A673 (cell line): ENCODE data around the gene RMI2. TPM values are rescaled to one million over a fixed set of nuclear protein-coding genes. Genes with fewer than 3 reads are reported as not detected.

Source experiments
- BruUV-seq: library from RNA; stranded (reverse); fragments of 400-500 nt; replicated peaks from 2 replicates; lab custom pipeline; 2021; lab: Mats Ljungman, UMichigan
- CTCF ChIA-PET: fragments of 300-600 bp; sonication (Branson Sonifier 250); formaldehyde crosslinking; loops from one replicate; lab custom pipeline; 2022; ENCODE audit warnings: antibody characterized with exemption; lab: Charles Lee
- POLR2A ChIA-PET: fragments of 300-600 bp; sonication (Branson Sonifier 250); formaldehyde crosslinking; loops from one replicate; lab custom pipeline; 2022; ENCODE audit warnings: antibody characterized with exemption; ENCODE audit not compliant: low non-redundant PET; lab: Charles Lee
- DNase-seq: peaks from one replicate; pipeline ENCODE4 v3.0.0-alpha.2; 2015; ENCODE audit warnings: low spot score
- H3K27ac ChIP-seq: fragments of 200-600 bp; sonication (generic); 2 replicates; pipeline ENCODE4 v1.5.1; 2016; ENCODE audit warnings: mixed run types, low read depth, mild to moderate bottlenecking, mixed read lengths, antibody characterized with exemption, low read length; ENCODE audit not compliant: poor library complexity, severe bottlenecking
- H3K27me3 ChIP-seq: fragments of 200-600 bp; sonication (generic); replicated peaks from 2 replicates; pipeline ENCODE4 v1.6.1; 2017; ENCODE audit warnings: mixed run types, low read depth, mild to moderate bottlenecking, mixed read lengths, antibody characterized with exemption, low read length; ENCODE audit not compliant: insufficient read depth, poor library complexity
- H3K36me3 ChIP-seq: fragments of 200-600 bp; sonication (generic); 2 replicates; pipeline ENCODE4 v1.6.1; 2016; ENCODE audit warnings: mixed run types, mild to moderate bottlenecking, mixed read lengths, antibody characterized with exemption, low read length; ENCODE audit not compliant: insufficient read depth, poor library complexity, severe bottlenecking
- H3K4me1 ChIP-seq: fragments of 200-600 bp; sonication (generic); 2 replicates; pipeline ENCODE4 v1.6.1; 2017; ENCODE audit warnings: mixed run types, mild to moderate bottlenecking, mixed read lengths, antibody characterized with exemption, low read length; ENCODE audit not compliant: insufficient read depth, poor library complexity, severe bottlenecking
- H3K4me3 ChIP-seq: fragments of 200-600 bp; sonication (generic); 2 replicates; pipeline ENCODE4 v1.5.1; 2016; ENCODE audit warnings: low read depth, mixed run types, mild to moderate bottlenecking, mixed read lengths, low read length; ENCODE audit not compliant: poor library complexity, severe bottlenecking
- H3K9me3 ChIP-seq: fragments of 200-600 bp; sonication (generic); 2 replicates; pipeline ENCODE4 v1.6.1; 2016; ENCODE audit warnings: mixed run types, low read depth, mild to moderate bottlenecking, mixed read lengths, antibody characterized with exemption, low read length; ENCODE audit not compliant: poor library complexity, severe bottlenecking
- EZH2 ChIP-seq: fragments of 200-600 bp; sonication (generic); IDR thresholded peaks from 2 replicates; pipeline ENCODE4 v1.6.1; 2017; ENCODE audit warnings: borderline replicate concordance, low read depth, mild to moderate bottlenecking, mixed read lengths, antibody characterized with exemption, low read length; ENCODE audit not compliant: poor library complexity, severe bottlenecking
- intact Hi-C: fragments of 100-400 bp; cut with micrococcal nuclease; formaldehyde crosslinking; loops from one replicate; pipeline ENCODE4 v1.10.0; 2022; ENCODE audit not compliant: unreplicated experiment
- total RNA-seq: library from RNA; stranded (reverse); gene quantifications from 2 replicates; pipeline ENCODE4 v1.2.3, GENCODE V29; 2021
- TF ChIP-seq, protein P1 (sequence below): fragments of 300-800, 200-600 bp; sonication (generic); conservative IDR thresholded peaks from 2 replicates; pipeline ENCODE4 v1.5.1; 2017; ENCODE audit warnings: low read depth, mild to moderate bottlenecking, antibody characterized with exemption, low read length, moderate library complexity, mixed read lengths

Gene RMI2
- total RNA-seq, 1 experiment from 2014 or later = 28.5 TPM

DNA sequence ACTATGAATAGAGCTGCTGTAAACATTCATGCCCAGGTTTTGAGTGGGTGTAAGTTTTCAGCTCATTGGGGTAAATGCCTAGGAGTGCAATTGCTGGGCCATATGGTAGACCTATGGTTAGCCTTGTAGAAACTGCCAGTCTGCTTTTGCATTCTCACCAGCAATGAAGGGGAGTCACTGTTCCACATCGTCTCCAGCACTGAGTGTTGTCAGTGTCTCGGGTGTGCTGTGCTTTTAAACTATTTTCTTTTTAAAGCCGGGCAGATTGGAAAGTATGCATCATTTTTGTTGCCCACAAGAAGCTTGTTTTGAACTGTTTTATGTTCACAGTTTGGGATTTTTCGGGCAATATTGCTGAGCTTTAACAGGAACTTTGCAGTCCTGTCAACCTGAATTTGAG is 7.9 kb downstream of the RMI2 start:
- BruUV-seq = no TSS peak
- Histone ChIP-seq H3K27me3 (no peaks in the 10 kb centered on the region), H3K4me1 (peaks cover 29% of the 10 kb centered on the region), H3K9me3 (peaks cover 4% of the 10 kb centered on the region), H3K4me3 (no peak overlapping the region), H3K27ac (no peak overlapping the region), H3K36me3 (peaks cover 7% of the 10 kb centered on the region)
- ChIA-PET CTCF (no interaction called here), POLR2A (no interaction called here)
- no peak for DNase-seq
- TF ChIP-seq, protein P1, sequence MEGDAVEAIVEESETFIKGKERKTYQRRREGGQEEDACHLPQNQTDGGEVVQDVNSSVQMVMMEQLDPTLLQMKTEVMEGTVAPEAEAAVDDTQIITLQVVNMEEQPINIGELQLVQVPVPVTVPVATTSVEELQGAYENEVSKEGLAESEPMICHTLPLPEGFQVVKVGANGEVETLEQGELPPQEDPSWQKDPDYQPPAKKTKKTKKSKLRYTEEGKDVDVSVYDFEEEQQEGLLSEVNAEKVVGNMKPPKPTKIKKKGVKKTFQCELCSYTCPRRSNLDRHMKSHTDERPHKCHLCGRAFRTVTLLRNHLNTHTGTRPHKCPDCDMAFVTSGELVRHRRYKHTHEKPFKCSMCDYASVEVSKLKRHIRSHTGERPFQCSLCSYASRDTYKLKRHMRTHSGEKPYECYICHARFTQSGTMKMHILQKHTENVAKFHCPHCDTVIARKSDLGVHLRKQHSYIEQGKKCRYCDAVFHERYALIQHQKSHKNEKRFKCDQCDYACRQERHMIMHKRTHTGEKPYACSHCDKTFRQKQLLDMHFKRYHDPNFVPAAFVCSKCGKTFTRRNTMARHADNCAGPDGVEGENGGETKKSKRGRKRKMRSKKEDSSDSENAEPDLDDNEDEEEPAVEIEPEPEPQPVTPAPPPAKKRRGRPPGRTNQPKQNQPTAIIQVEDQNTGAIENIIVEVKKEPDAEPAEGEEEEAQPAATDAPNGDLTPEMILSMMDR = no peak
- no peak for TF ChIP-seq EZH2
- intact Hi-C loops = no loop called here

DNA sequence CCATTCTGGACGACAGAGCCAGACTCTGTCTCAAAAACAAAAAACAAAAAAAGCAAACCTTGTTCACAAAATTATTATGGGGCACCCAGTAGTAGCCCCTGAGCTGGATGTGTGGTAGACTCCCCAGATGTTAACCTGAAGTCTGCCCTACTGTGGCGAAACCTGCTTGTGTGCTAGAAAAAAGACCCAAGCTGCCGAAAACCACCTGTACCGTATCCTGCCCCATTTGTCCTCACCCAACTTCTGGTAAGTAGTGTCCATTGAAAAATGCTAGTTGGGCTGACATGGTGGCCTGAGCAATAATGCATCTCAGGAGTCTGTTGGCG is 9.1 kb downstream of the RMI2 start:
- Histone ChIP-seq H3K36me3 (peaks cover 7% of the 10 kb centered on the region), H3K27ac (no peak overlapping the region), H3K4me3 (no peak overlapping the region), H3K9me3 (peaks cover 4% of the 10 kb centered on the region), H3K4me1 (peaks cover 19% of the 10 kb centered on the region), H3K27me3 (no peaks in the 10 kb centered on the region)
- BruUV-seq = no TSS peak
- DNase-seq = no peak
- no peak for TF ChIP-seq EZH2
- TF ChIP-seq, protein P1 = no peak
- ChIA-PET CTCF (no interaction called here), POLR2A (no interaction called here)
- intact Hi-C loops = no loop called here

DNA sequence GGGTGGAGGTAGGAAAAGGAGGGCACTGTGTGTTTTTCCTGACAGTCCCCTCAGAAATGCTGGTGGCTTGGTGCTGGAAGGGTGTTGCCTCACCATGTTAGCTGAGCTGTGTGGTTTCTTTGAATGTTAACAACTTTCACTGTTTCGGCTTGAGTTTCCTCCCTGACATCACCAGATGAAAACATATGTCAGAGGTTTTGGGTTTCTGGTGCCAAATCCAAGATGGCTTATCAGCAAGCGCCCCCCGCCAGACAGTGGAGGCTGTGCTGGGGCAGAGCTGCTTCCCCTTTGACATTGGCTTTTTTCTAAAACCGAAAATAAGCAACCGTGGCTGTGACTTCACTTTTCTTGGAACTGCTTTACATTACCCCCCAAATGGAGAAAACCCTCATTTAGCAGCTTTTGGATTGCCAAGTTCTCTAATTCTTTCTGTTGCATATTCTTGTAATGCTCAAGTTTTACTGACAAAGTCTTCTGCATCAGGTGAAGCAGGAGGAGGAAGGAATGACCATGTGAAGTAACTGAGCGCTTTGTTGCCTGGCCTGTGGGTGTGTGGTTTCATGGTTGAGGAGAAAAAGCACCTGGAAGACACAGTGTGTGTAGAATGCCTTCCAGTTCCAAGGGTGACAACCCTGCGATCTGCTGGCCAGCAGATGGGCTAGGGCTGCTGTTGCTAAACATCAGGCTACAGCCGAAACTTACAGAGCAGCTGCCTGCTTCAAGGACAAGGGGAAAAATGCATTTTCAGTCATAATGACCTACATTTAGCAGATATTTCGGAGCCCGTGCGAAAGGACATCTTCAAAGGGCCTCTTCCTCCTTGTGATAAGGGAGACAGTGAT is 9.7 kb downstream of the RMI2 start:
- Histone ChIP-seq H3K9me3 (peaks cover 4% of the 10 kb centered on the region), H3K4me1 (peaks cover 19% of the 10 kb centered on the region), H3K27me3 (no peaks in the 10 kb centered on the region), H3K36me3 (peaks cover 7% of the 10 kb centered on the region), H3K4me3 (no peak overlapping the region), H3K27ac (no peak overlapping the region)
- CTCF ChIA-PET = no interaction called here
- no TSS peak for BruUV-seq
- POLR2A ChIA-PET = no interaction called here
- TF ChIP-seq, protein P1 = no peak
- no peak for TF ChIP-seq EZH2
- intact Hi-C loops = no loop called here
- no peak for DNase-seq
